ENCODE results near the gene MLC1.

The MLC1 gene

DNA sequence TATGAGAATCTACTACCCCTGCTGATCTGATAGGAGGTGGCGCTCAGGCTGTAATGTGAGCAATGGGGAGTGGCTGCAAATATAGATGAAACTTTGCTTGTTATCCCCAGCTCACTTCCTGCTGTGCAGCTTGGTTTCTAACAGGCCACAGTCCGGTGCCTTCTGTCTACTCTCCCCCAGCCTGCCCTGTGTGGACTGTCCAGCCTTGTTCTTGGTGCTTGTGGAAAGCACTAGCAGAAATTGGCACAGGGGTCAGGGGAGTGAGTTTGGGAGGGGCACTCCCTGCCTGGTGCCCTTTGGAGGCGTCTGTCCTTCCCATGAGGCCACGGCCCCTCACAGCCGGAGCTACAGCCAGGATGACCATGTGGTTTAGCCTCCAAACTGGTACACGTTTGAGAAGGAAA lies 18.9 kb upstream of the MLC1 start:
- H3K9me3 ChIP-seq (ENCODE audit: control insufficient read depth, low read length) = no peaks in the 10 kb centered on the region
- H3K36me3 ChIP-seq (ENCODE audit: control insufficient read depth, insufficient read depth, low read length) = no peaks in the 10 kb centered on the region
- H3K27ac ChIP-seq (ENCODE audit: insufficient read depth, low read length, poor library complexity, severe bottlenecking) = no peak overlapping the region
- no peak overlapping the region for H3K4me3 ChIP-seq (ENCODE audit: insufficient read depth, low read depth, low read length, poor library complexity, severe bottlenecking)
- peaks cover 3% of the 10 kb centered on the region for H3K27me3 ChIP-seq (replicated peaks; ENCODE audit: control insufficient read depth, insufficient read depth, low read length, poor library complexity, severe bottlenecking)
- DNase-seq = no peak
- H3K4me1 ChIP-seq (ENCODE audit: control insufficient read depth, insufficient read depth, low read length, poor library complexity, severe bottlenecking) = no peaks in the 10 kb centered on the region

DNA sequence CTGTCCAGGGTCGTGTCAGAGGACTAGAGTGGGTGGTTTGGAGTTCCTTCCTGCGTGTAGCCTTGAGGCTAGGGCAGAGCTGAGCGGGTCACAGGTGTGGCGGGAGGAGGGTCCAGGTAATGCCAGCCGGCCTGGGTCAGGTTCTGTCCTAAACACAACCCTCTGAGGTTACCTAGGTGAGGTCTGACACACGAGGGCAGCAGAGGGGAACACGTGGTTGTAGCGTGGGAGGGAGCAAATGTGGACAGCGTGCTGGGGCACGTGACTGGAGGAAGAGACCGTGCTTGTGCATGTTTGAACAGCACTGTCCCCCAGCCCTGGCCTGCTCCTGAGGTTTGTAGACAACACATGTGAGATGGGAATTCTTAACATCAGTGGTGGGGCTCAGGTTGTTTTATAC lies 17.7 kb upstream of the MLC1 start:
- H3K9me3 ChIP-seq (ENCODE audit: control insufficient read depth, low read length) = no peaks in the 10 kb centered on the region
- no peak overlapping the region for H3K27ac ChIP-seq (ENCODE audit: insufficient read depth, low read length, poor library complexity, severe bottlenecking)
- DNase-seq = no peak
- H3K27me3 ChIP-seq (replicated peaks; ENCODE audit: control insufficient read depth, insufficient read depth, low read length, poor library complexity, severe bottlenecking) = peaks cover 3% of the 10 kb centered on the region
- no peaks in the 10 kb centered on the region for H3K36me3 ChIP-seq (ENCODE audit: control insufficient read depth, insufficient read depth, low read length)
- no peak overlapping the region for H3K4me3 ChIP-seq (ENCODE audit: insufficient read depth, low read depth, low read length, poor library complexity, severe bottlenecking)
- H3K4me1 ChIP-seq (ENCODE audit: control insufficient read depth, insufficient read depth, low read length, poor library complexity, severe bottlenecking) = no peaks in the 10 kb centered on the region

DNA sequence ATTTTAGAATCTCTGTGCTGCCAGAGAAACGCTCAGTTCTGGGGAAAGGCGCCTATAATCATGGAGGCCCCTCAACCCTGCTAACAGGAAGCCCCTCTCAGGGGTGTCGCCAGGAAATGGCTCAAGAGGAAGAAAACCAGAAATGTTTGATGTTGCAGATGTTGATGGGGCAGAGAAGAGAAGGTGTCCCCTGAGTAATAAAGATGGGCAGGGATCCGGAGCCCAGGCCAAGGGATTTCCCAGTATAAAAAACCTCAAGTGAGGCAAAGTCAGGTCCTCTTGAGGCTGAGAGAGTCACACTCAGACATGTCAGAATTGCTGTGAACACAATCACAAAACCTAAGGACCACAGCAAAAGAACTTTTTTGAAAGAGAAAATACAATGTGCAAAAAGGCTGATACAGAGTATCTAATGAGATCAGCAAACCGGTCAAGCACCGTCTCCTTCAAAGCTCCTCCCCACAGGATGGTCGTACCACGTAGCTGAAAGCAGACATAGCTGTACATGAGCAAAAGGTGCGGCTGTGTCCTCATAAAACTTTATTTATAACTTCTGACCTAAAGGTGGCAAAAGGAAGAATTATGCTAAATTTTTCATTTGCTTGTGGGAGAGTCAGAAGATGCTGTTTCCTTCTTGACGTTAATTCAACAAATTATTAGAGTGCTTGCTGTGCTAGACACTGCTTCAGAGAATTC lies 16.8 kb upstream of the MLC1 start:
- peaks cover 3% of the 10 kb centered on the region for H3K27me3 ChIP-seq (replicated peaks; ENCODE audit: control insufficient read depth, insufficient read depth, low read length, poor library complexity, severe bottlenecking)
- no peaks in the 10 kb centered on the region for H3K4me1 ChIP-seq (ENCODE audit: control insufficient read depth, insufficient read depth, low read length, poor library complexity, severe bottlenecking)
- no peak for DNase-seq
- H3K27ac ChIP-seq (ENCODE audit: insufficient read depth, low read length, poor library complexity, severe bottlenecking) = no peak overlapping the region
- no peaks in the 10 kb centered on the region for H3K36me3 ChIP-seq (ENCODE audit: control insufficient read depth, insufficient read depth, low read length)
- no peaks in the 10 kb centered on the region for H3K9me3 ChIP-seq (ENCODE audit: control insufficient read depth, low read length)
- H3K4me3 ChIP-seq (ENCODE audit: insufficient read depth, low read depth, low read length, poor library complexity, severe bottlenecking) = no peak overlapping the region

GRCh38 chr22:50098052-50098451 lies 12.8 kb upstream of the MLC1 start:
- H3K4me1 ChIP-seq (ENCODE audit: control insufficient read depth, insufficient read depth, low read length, poor library complexity, severe bottlenecking) = no peaks in the 10 kb centered on the region
- no peaks in the 10 kb centered on the region for H3K9me3 ChIP-seq (ENCODE audit: control insufficient read depth, low read length)
- H3K36me3 ChIP-seq (ENCODE audit: control insufficient read depth, insufficient read depth, low read length) = no peaks in the 10 kb centered on the region
- no peak for DNase-seq
- H3K4me3 ChIP-seq (ENCODE audit: insufficient read depth, low read depth, low read length, poor library complexity, severe bottlenecking) = no peak overlapping the region
- H3K27ac ChIP-seq (ENCODE audit: insufficient read depth, low read length, poor library complexity, severe bottlenecking) = no peak overlapping the region
- peaks cover 3% of the 10 kb centered on the region for H3K27me3 ChIP-seq (replicated peaks; ENCODE audit: control insufficient read depth, insufficient read depth, low read length, poor library complexity, severe bottlenecking)

GRCh38 chr22:50092342-50092741 lies 7.1 kb upstream of the MLC1 start:
- no peak for DNase-seq

GRCh38 chr22:50091092-50091768 lies 6.0 kb upstream of the MLC1 start:
- H3K9me3 ChIP-seq (ENCODE audit: control insufficient read depth, low read length) = no peaks in the 10 kb centered on the region
- H3K27me3 ChIP-seq (replicated peaks; ENCODE audit: control insufficient read depth, insufficient read depth, low read length, poor library complexity, severe bottlenecking) = no peaks in the 10 kb centered on the region
- no peak for DNase-seq
- H3K4me3 ChIP-seq (ENCODE audit: insufficient read depth, low read depth, low read length, poor library complexity, severe bottlenecking) = no peak overlapping the region
- no peaks in the 10 kb centered on the region for H3K36me3 ChIP-seq (ENCODE audit: control insufficient read depth, insufficient read depth, low read length)
- H3K4me1 ChIP-seq (ENCODE audit: control insufficient read depth, insufficient read depth, low read length, poor library complexity, severe bottlenecking) = no peaks in the 10 kb centered on the region
- no peak overlapping the region for H3K27ac ChIP-seq (ENCODE audit: insufficient read depth, low read length, poor library complexity, severe bottlenecking)

More at GRCh38 chr22:50092342-50092741, 7.1 kb upstream of the MLC1 start:
- H3K4me3 ChIP-seq (ENCODE audit: insufficient read depth, low read depth, low read length, poor library complexity, severe bottlenecking) = no peak overlapping the region
- H3K9me3 ChIP-seq (ENCODE audit: control insufficient read depth, low read length) = no peaks in the 10 kb centered on the region
- H3K4me1 ChIP-seq (ENCODE audit: control insufficient read depth, insufficient read depth, low read length, poor library complexity, severe bottlenecking) = no peaks in the 10 kb centered on the region
- no peak overlapping the region for H3K27ac ChIP-seq (ENCODE audit: insufficient read depth, low read length, poor library complexity, severe bottlenecking)
- no peaks in the 10 kb centered on the region for H3K36me3 ChIP-seq (ENCODE audit: control insufficient read depth, insufficient read depth, low read length)
- H3K27me3 ChIP-seq (replicated peaks; ENCODE audit: control insufficient read depth, insufficient read depth, low read length, poor library complexity, severe bottlenecking) = no peaks in the 10 kb centered on the region

DNA sequence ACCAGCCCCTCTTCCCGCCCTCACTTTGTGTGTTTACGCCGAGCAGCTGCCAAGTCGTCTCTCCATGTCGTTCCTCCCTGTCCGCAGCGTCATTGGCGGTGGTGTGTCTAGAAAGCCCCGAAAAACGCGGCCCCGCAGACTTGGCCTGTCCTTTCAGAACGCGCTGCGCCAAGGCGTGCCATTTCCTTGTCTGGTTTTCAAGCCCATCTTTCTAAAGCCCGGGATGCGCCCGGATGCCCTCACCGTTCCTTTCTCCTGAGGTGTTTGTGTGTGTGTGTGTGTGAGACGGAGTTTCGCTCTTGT lies 5.1 kb upstream of the MLC1 start:
- Histone ChIP-seq H3K36me3 (ENCODE audit: control insufficient read depth, insufficient read depth, low read length) (no peaks in the 10 kb centered on the region), H3K27ac (ENCODE audit: insufficient read depth, low read length, poor library complexity, severe bottlenecking) (no peak overlapping the region), H3K9me3 (ENCODE audit: control insufficient read depth, low read length) (no peaks in the 10 kb centered on the region), H3K4me1 (ENCODE audit: control insufficient read depth, insufficient read depth, low read length, poor library complexity, severe bottlenecking) (peaks cover 3% of the 10 kb centered on the region), H3K27me3 (replicated peaks; ENCODE audit: control insufficient read depth, insufficient read depth, low read length, poor library complexity, severe bottlenecking) (no peaks in the 10 kb centered on the region), H3K4me3 (ENCODE audit: insufficient read depth, low read depth, low read length, poor library complexity, severe bottlenecking) (no peak overlapping the region)
- no peak for DNase-seq

DNA sequence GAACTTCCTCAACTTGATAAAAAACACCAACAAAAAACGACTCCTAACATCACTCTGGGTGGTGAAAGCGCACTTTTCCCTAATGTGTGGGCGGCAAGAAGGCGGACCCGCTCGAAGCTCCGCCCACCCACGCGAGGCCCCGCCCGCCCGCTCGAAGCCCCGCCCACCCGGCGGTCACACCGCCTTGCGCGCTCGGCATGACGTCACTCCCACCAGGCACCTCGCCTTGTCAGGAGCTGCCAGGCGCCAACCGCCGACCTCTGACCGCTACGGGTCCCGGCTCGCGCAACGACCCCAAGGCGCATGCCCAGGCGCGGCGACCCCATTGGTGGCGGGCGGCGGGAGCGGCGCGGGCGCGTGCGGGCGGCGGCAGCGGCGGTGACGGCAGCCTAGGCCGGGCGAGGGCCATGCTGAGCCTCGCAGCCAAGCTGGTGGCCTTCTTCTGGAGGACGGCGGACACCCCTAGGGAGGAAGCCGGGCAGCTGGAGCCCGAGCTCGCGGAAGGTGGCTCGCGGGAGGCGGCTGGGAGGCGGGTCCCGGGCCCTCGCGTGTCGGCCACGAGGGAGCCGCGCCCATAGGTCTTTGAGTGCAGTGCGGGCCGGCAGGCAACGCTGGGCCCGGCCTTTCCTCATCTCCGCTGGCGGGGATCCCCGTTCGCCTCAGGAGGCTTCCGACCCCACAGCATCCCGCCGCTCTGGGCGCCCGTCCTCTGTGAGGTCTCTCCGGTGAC lies 4.6 kb upstream of the MLC1 start, which contains the start of gene MOV10L1:
Gene MOV10L1, plus strand, starts transcription at position 325 of the 730 bp plus-strand sequence. Its CDS starts 83 bp downstream, at position 408.
- H3K27ac ChIP-seq (ENCODE audit: insufficient read depth, low read length, poor library complexity, severe bottlenecking) = no peak within 1 kb of the TSS
- H3K9me3 ChIP-seq (ENCODE audit: control insufficient read depth, low read length) = no peaks in the 10 kb centered on the region
- H3K4me1 ChIP-seq (ENCODE audit: control insufficient read depth, insufficient read depth, low read length, poor library complexity, severe bottlenecking) = peaks cover 5% of the 10 kb centered on the region
- H3K36me3 ChIP-seq (ENCODE audit: control insufficient read depth, insufficient read depth, low read length) = no peaks in the 10 kb centered on the region
- DNase-seq = peak in 1 of 3 donors; percentile 18
- no peaks in the 10 kb centered on the region for H3K27me3 ChIP-seq (replicated peaks; ENCODE audit: control insufficient read depth, insufficient read depth, low read length, poor library complexity, severe bottlenecking)
- H3K4me3 ChIP-seq (ENCODE audit: insufficient read depth, low read depth, low read length, poor library complexity, severe bottlenecking) = no peak within 1 kb of the TSS

GRCh38 chr22:50089231-50089630 lies 4.0 kb upstream of the MLC1 start:
- Histone ChIP-seq H3K27ac (ENCODE audit: insufficient read depth, low read length, poor library complexity, severe bottlenecking) (no peak overlapping the region), H3K4me3 (ENCODE audit: insufficient read depth, low read depth, low read length, poor library complexity, severe bottlenecking) (no peak overlapping the region), H3K9me3 (ENCODE audit: control insufficient read depth, low read length) (no peaks in the 10 kb centered on the region), H3K27me3 (replicated peaks; ENCODE audit: control insufficient read depth, insufficient read depth, low read length, poor library complexity, severe bottlenecking) (no peaks in the 10 kb centered on the region), H3K36me3 (ENCODE audit: control insufficient read depth, insufficient read depth, low read length) (no peaks in the 10 kb centered on the region), H3K4me1 (ENCODE audit: control insufficient read depth, insufficient read depth, low read length, poor library complexity, severe bottlenecking) (peaks cover 5% of the 10 kb centered on the region)
- DNase-seq = no peak

GRCh38 chr22:50088096-50088495 lies 2.9 kb upstream of the MLC1 start:
- Histone ChIP-seq H3K27ac (ENCODE audit: insufficient read depth, low read length, poor library complexity, severe bottlenecking) (no peak overlapping the region), H3K4me3 (ENCODE audit: insufficient read depth, low read depth, low read length, poor library complexity, severe bottlenecking) (no peak overlapping the region), H3K4me1 (ENCODE audit: control insufficient read depth, insufficient read depth, low read length, poor library complexity, severe bottlenecking) (peaks cover 5% of the 10 kb centered on the region), H3K27me3 (replicated peaks; ENCODE audit: control insufficient read depth, insufficient read depth, low read length, poor library complexity, severe bottlenecking) (no peaks in the 10 kb centered on the region), H3K36me3 (ENCODE audit: control insufficient read depth, insufficient read depth, low read length) (no peaks in the 10 kb centered on the region), H3K9me3 (ENCODE audit: control insufficient read depth, low read length) (no peaks in the 10 kb centered on the region)
- DNase-seq = no peak

Data from effector memory CD4-positive, alpha-beta T cell (primary cell).